NOMO-1 (cell line): ENCODE data around the gene PROSER3.

Source experiments
- DNase-seq, 2 experiments: peaks; one replicate each; lab custom pipeline; 2025; ENCODE audit not compliant: unreplicated experiment in 2 of 2; lab: John Stamatoyannopoulos, UW

Gene PROSER3

GRCh38 chr19:35757749-35758608 lies at the start of gene PROSER3:
TSS of gene PROSER3 (plus strand) at chr19:35758176. CDS start at chr19:35758216, 40 bp downstream.
- DNase-seq: peak; percentile 98 to 99

GRCh38 chr19:35708391-35708790 lies 49.6 kb upstream of the PROSER3 start:
- no peak for DNase-seq

DNA sequence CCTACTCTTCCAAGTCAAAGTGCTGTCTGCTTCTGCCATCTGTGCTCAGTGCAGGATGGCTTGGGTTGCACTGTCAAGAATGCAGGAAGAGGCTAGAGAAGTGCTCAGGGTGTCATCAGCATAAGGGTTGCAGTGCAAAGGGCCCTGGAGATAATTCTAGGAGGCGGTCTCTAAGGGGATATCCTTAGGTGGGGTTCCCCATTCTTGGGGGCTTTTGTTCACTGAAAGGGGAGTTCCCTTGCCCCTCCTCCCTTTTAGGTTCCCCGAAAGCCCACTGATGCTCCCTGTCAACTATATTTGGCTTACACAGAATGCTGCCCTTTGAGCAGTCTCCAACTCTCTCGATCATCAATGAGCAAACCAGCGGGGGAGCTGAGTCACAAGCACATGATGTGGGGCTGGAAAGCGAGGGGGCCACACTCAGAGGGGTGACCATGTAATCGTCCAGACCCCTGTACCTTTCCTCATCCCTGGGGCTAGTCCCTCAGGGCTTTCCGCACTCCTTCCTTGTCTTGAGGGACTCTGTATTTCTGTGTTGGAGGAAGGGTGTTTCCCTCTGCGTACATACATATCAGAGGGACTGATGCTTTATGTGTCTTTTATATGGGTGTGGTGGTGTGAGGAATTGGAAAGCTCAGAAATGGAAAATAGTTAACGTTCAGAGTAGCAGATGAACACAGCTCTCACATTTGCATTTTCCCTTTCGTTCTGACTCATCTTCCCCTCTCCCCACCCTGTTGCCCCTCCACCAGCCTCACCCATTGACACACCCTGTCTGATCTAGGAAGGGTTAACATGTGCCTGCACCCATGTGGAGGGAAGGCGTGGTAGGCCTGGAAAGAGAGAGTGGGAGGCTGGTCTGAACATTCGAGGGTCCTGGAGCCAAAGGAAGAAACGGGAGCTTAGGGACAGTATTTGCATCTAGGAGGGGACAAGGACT lies 46.9 kb upstream of the PROSER3 start:
- DNase-seq: no peak

GRCh38 chr19:35712567-35713505 lies 45.1 kb upstream of the PROSER3 start:
- no peak for DNase-seq

DNA sequence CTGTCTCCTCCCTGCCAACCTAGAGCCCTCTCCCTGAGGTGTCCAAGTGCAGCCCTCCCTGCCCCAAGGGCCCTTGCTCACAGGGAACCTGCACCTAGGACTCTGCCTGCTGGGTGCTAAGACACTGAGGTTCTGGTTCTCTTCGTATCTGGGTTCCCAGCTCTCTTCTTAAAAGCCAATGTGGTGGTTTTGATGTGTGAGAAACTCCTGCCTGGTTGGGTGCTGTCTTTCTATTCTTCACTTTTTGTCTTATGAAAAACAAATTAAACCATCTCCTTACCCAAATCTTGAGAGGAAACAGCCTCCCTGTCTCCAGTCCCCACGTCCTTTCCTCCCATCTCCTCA lies 44.5 kb upstream of the PROSER3 start:
- DNase-seq: no peak

- no peak for DNase-seq
Measured at GRCh38 chr19:35713904-35714495, 44.0 kb upstream of the PROSER3 start.

DNA sequence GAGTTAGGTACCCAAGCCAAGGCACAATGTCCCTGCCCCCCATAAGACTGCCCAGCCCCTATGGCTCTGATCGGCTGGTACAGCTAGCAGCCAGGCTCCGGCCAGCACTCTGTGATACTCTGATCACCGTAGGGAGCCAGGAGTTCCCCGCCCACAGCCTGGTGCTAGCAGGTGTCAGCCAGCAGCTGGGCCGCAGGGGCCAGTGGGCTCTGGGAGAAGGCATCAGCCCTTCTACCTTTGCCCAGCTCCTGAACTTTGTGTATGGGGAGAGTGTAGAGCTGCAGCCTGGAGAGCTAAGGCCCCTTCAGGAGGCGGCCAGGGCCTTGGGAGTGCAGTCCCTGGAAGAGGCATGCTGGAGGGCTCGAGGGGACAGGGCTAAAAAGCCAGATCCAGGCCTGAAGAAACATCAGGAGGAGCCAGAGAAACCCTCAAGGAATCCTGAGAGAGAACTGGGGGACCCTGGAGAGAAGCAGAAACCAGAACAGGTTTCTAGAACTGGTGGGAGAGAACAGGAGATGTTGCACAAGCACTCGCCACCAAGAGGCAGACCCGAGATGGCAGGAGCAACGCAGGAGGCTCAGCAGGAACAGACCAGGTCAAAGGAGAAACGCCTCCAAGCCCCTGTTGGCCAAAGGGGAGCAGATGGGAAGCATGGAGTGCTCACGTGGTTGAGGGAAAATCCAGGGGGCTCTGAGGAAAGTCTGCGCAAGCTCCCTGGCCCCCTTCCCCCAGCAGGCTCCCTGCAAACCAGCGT lies 43.2 kb upstream of the PROSER3 start:
- DNase-seq: no peak

- DNase-seq: no peak
Measured at GRCh38 chr19:35715355-35715809, 42.6 kb upstream of the PROSER3 start.

- no peak for DNase-seq
Measured at GRCh38 chr19:35715981-35716800, 41.8 kb upstream of the PROSER3 start.

DNA sequence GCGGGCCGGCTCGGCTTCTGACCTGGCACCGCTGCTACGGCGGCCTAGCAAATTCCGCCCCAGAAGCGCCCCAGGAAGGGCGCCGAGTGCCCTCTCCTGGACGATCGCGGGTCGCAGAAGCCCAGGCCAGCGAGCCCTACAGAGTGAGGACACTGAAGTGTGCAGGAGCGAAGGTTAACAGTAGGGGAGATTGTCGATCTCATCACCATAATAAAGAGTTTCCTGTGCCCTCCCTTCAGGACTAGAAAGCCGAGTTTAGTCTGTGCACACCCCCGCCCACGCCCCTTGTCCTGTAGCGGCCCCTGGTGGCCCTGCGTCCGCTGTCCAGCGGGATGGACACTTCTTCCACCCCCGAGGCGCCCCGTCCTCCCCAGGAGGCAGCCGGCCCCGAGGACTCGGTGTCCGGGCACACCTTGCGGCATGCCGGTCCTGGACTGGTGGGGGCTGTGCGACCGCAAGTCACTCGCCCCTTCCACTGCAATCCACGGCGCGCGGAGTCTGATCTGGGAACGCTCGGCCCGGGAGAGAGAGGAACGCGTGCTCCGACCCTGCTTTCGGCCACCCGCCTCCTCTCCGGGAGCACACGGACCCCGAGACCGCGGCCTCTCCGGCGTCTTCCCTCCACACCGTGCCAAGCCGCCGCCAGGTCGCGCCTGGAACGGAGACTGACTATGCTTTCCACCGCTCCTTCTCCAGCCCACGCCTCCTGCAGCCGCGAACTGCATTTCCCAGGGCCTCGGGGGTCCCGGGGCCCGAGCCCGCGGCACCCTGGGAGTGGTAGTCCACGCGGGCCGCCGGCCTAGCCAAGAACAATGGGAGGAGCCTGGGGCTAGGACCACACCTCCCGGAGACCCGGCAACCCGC lies 40.9 kb upstream of the PROSER3 start:
- peak; percentile 92 to 97 for DNase-seq

- DNase-seq: no peak
Measured at GRCh38 chr19:35717665-35718344, 40.2 kb upstream of the PROSER3 start, which contains the start of gene KMT2B. TSS of gene KMT2B (plus strand) at chr19:35718003. CDS start at chr19:35718019, 16 bp downstream.

DNA sequence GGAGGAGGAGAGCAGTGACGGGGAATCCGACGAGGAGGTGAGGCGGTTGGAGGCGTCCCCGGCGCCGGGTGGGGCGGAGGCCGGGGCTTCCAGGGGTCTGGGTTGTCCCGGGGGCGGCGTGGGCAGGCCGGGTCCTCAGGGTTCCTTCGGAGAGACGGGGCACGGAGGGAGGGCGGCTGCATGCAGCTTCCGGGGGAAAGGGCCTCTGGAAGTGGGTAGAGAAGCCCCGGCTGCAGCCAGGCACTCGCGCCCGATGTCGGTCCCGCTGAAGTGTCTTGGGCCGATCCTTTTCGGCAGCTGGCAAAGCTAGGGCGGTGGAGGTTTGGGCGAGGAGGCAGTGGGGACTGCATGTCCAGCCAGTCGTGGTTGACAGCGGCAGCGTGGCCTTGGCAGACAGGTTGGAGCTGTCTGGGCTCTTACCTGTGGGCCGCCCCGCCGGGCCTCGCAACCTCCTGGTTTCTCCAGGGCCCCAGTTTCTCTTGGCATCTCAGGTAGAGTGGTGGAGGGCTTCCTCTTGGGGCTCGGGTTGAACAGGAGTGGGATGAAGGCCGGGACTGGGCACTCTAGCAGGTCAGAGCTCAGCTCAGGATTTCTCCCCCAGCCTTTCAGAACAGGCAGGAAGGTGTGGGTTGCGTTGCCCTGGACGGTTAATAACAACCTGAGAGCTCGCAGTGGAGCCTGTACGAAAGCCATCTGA lies 39.5 kb upstream of the PROSER3 start:
- peak in 1 of 2 experiments; percentile 26 for DNase-seq

DNA sequence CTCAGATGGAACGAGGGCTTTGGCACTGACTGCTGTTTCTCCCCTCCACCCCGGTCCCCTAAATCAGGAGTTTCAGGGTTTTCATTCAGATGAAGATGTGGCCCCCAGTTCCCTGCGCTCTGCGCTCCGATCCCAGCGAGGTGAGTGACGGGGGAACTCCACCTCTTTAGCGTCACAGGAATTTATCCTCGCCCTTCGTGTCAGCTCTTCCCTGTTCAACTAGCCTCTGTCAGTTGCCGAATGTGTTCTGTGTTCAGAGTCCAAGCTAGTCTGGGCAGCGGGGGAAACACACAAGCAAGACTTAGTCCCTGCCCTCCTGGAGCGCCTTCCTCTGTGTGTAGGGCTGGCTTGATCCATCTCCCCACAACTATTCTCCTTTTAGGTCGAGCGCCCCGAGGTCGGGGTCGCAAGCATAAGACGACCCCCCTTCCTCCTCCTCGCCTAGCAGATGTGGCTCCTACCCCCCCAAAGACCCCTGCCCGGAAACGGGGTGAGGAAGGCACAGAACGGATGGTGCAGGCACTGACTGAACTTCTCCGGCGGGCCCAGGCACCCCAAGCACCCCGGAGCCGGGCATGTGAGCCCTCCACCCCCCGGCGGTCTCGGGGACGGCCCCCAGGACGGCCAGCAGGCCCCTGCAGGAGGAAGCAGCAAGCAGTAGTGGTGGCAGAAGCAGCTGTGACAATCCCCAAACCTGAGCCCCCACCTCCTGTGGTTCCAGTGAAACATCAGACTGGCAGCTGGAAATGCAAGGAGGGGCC lies 38.4 kb upstream of the PROSER3 start:
- DNase-seq: no peak

GRCh38 chr19:35720163-35720524 lies 37.8 kb upstream of the PROSER3 start:
- DNase-seq: no peak

DNA sequence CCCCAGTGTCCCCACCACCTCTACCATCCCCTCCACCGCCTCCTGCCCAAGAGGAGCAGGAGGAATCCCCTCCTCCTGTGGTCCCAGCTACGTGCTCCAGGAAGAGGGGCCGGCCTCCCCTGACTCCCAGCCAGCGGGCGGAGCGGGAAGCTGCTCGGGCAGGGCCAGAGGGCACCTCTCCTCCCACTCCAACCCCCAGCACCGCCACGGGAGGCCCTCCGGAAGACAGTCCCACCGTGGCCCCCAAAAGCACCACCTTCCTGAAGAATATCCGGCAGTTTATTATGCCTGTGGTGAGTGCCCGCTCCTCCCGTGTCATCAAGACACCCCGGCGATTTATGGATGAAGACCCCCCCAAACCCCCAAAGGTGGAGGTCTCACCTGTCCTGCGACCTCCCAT lies 37.3 kb upstream of the PROSER3 start:
- no peak for DNase-seq

- DNase-seq: no peak
Measured at GRCh38 chr19:35721374-35721773, 36.6 kb upstream of the PROSER3 start.
